Measurements from ENCODE around the gene TMEM94.

DNA sequence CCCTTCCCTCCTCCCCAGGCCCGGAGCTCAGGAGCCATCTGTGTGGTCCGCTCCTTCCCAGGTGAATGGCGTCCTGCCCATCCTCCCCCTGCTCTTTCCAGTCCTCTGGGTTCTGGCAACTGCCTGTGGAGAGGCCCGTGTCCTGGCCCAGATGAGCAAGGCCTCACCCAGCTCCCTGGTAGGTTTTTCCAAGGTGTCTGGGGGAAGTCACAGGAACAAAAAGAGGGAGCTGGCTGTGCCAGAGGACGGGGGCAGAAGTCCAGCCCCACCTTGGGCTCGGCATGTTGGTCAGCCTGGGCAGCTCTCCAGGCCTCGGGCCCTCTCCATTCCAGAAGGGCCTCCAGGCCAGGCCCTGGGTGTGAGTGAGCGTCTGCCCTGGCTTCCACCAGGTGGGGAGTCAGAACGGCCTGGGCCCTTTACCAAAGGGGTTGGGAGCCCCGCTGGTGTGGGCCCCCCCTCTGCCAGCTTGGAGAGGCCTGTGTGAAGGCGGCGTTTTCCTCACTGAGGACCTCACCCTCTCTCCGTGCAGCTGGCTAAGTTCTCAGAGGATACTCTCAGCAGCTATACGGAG, 33.8 kb downstream of the TMEM94 start:
- TF ChIP-seq CTCF (IDR thresholded peaks at IDR 0.05) = no peak
- no peak for TF ChIP-seq POLR2A (IDR thresholded peaks at IDR 0.05)
